HepG2 (cell line): ENCODE measurements around the gene EPHA1. TPM values are rescaled to one million over a fixed set of nuclear protein-coding genes. Genes with fewer than 3 reads are reported as not detected.

Source experiments
- ARNT2 ChIP-seq: sonication (generic); formaldehyde crosslinking; IDR thresholded peaks from 2 replicates; pipeline ENCODE4 v1.8.0; 2022; ENCODE audit warnings: mild to moderate bottlenecking, low read depth, missing genetic modification reagents, moderate library complexity
- CC2D1A ChIP-seq: sonication (generic); formaldehyde crosslinking; IDR thresholded peaks from 2 replicates; pipeline ENCODE4 v1.8.1; 2023; ENCODE audit warnings: mild to moderate bottlenecking, missing genetic modification reagents
- EZH2 ChIP-seq: conservative IDR thresholded peaks from 2 replicates; pipeline ENCODE4 v1.6.1; 2012; ENCODE audit warnings: mild to moderate bottlenecking, low read depth, low read length, moderate library complexity
- JARID2 ChIP-seq: sonication (generic); formaldehyde crosslinking; IDR thresholded peaks from 2 replicates; pipeline ENCODE4 v1.8.1; 2023; ENCODE audit warnings: missing genetic modification reagents, inconsistent platforms; ENCODE audit not compliant: insufficient replicate concordance
- JUN ChIP-seq: sonication (generic); formaldehyde crosslinking; IDR thresholded peaks from 2 replicates; pipeline ENCODE4 v1.4.0; 2020; ENCODE audit warnings: mild to moderate bottlenecking, missing genetic modification reagents
- MAF1 ChIP-seq: sonication (generic); formaldehyde crosslinking; IDR thresholded peaks from 2 replicates; pipeline ENCODE4 v1.5.0; 2020; ENCODE audit warnings: missing genetic modification reagents, borderline replicate concordance
- MAFK ChIP-seq, 2 experiments: IDR thresholded peaks in 1 of 2; conservative IDR thresholded peaks in 1 of 2; 2 replicates each; pipeline ENCODE4 v1.6.1; 2011; ENCODE audit warnings: improper control_type of control experiment in 2 of 2, low read length in 2 of 2
- MEIS2 ChIP-seq: sonication (generic); formaldehyde crosslinking; IDR thresholded peaks from 2 replicates; pipeline ENCODE4 v1.9.0; 2021; ENCODE audit warnings: mild to moderate bottlenecking, missing genetic modification reagents
- NR1H2 ChIP-seq: sonication (generic); formaldehyde crosslinking; IDR thresholded peaks from 2 replicates; pipeline ENCODE4 v1.8.1; 2022; ENCODE audit warnings: low read depth, missing genetic modification reagents, borderline replicate concordance
- RAD51 ChIP-seq: fragments of 450-650 bp; IDR thresholded peaks from 2 replicates; pipeline ENCODE4 v1.6.1; 2016; ENCODE audit warnings: borderline replicate concordance
- TAF15 ChIP-seq: fragments of 200-400 bp; formaldehyde crosslinking; IDR thresholded peaks from one replicate; pipeline ENCODE4 v1.6.1; 2018; ENCODE audit warnings: mild to moderate bottlenecking, low read depth, low read length; ENCODE audit not compliant: poor library complexity, severe bottlenecking
- TERF1 ChIP-seq: sonication (generic); formaldehyde crosslinking; IDR thresholded peaks from 2 replicates; pipeline ENCODE4 v1.8.0; 2022; ENCODE audit warnings: mild to moderate bottlenecking, missing genetic modification reagents, moderate library complexity
- TSC22D2 ChIP-seq: sonication (generic); formaldehyde crosslinking; IDR thresholded peaks from 2 replicates; pipeline ENCODE4 v1.5.1; 2020; ENCODE audit warnings: missing genetic modification reagents, mild to moderate bottlenecking, borderline replicate concordance
- U2AF2 ChIP-seq: fragments of 200-400 bp; formaldehyde crosslinking; IDR thresholded peaks from 2 replicates; pipeline ENCODE4 v1.6.1; 2017; ENCODE audit warnings: low read depth, mild to moderate bottlenecking, low read length
- ZFP1 ChIP-seq: IDR thresholded peaks from 2 replicates; pipeline ENCODE4 v1.6.1; 2016
- ZNF230 ChIP-seq: sonication (generic); formaldehyde crosslinking; IDR thresholded peaks from 2 replicates; pipeline ENCODE4 v1.4.0; 2020; ENCODE audit warnings: mild to moderate bottlenecking, missing genetic modification reagents
- ZNF280B ChIP-seq: sonication (generic); formaldehyde crosslinking; IDR thresholded peaks from 2 replicates; pipeline ENCODE4 v1.5.0; 2020; ENCODE audit warnings: missing genetic modification reagents, mild to moderate bottlenecking, borderline replicate concordance
- ZNF317 ChIP-seq: sonication (generic); formaldehyde crosslinking; IDR thresholded peaks from 2 replicates; pipeline ENCODE4 v1.5.0; 2020; ENCODE audit warnings: mild to moderate bottlenecking, missing genetic modification reagents
- ZNF629 ChIP-seq: sonication (generic); formaldehyde crosslinking; conservative IDR thresholded peaks from 2 replicates; pipeline ENCODE4 v1.5.0; 2020; ENCODE audit warnings: missing genetic modification reagents
- polyA plus RNA-seq, 8 experiments: library from polyadenylated mRNA; depleted of rRNA in 3 of 8; stranded (reverse) in 7 of 8; unstranded in 1 of 8; fragments of >200 nt; fragmentation: Illumina TruSeq in 4 of 8; extraction: Trizol in 4 of 8; gene quantifications; 2 replicates each; pipeline versions ENCODE4 v1.2.1 to v1.2.3, GENCODE V29; 2011 to 2016; ENCODE audit warnings: low read depth in 4 of 8, missing spikeins in 1 of 8, mixed read lengths in 1 of 8; ENCODE audit not compliant: insufficient read depth in 1 of 8
- total RNA-seq, 5 experiments: library from RNA; depleted of rRNA; stranded (reverse); fragments of >200 nt; fragmentation: Illumina TruSeq; extraction: Trizol; gene quantifications; 2 replicates each; pipeline ENCODE4 v1.2.3, GENCODE V29; 2016; ENCODE audit warnings: low read depth in 1 of 5
- TF ChIP-seq, protein P1 (sequence below), 2 experiments: IDR thresholded peaks; 2 replicates each; pipeline ENCODE4 v1.6.1; 2011 to 2012; ENCODE audit warnings: low read length in 2 of 2, borderline replicate concordance in 1 of 2, low read depth in 1 of 2, mild to moderate bottlenecking in 1 of 2, moderate library complexity in 1 of 2
- TF ChIP-seq, protein P2 (sequence below): sonication (generic); formaldehyde crosslinking; IDR thresholded peaks from 2 replicates; pipeline ENCODE4 v1.9.0; 2021; ENCODE audit warnings: missing genetic modification reagents, borderline replicate concordance

The EPHA1 gene
- total and polyA plus RNA-seq, 2 of the 13 experiments (the other 11 are each of a cell fraction or from before 2014, with no cell fraction given), result 4.6 to 17.1 TPM

- TF ChIP-seq, protein P1, sequence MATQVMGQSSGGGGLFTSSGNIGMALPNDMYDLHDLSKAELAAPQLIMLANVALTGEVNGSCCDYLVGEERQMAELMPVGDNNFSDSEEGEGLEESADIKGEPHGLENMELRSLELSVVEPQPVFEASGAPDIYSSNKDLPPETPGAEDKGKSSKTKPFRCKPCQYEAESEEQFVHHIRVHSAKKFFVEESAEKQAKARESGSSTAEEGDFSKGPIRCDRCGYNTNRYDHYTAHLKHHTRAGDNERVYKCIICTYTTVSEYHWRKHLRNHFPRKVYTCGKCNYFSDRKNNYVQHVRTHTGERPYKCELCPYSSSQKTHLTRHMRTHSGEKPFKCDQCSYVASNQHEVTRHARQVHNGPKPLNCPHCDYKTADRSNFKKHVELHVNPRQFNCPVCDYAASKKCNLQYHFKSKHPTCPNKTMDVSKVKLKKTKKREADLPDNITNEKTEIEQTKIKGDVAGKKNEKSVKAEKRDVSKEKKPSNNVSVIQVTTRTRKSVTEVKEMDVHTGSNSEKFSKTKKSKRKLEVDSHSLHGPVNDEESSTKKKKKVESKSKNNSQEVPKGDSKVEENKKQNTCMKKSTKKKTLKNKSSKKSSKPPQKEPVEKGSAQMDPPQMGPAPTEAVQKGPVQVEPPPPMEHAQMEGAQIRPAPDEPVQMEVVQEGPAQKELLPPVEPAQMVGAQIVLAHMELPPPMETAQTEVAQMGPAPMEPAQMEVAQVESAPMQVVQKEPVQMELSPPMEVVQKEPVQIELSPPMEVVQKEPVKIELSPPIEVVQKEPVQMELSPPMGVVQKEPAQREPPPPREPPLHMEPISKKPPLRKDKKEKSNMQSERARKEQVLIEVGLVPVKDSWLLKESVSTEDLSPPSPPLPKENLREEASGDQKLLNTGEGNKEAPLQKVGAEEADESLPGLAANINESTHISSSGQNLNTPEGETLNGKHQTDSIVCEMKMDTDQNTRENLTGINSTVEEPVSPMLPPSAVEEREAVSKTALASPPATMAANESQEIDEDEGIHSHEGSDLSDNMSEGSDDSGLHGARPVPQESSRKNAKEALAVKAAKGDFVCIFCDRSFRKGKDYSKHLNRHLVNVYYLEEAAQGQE (IDR thresholded peaks at IDR 0.05; ENCODE audit: borderline replicate concordance in 1 of 2, low read depth in 1 of 2, low read length in 2 of 2), result peak in 1 of 2 experiments; percentile 36; a peak in 1 of 4 replicates
- no peak for TF ChIP-seq JARID2 (CRISPR knock-in tag)
- no peak for TF ChIP-seq TAF15
- TF ChIP-seq MEIS2, result no peak
- no peak for TF ChIP-seq JUN
- TF ChIP-seq ZNF629 (CRISPR knock-in tag), result no peak
- TF ChIP-seq ZFP1 (CRISPR knock-in tag), result no peak
- TF ChIP-seq ARNT2 (CRISPR knock-in tag), result no peak
- TF ChIP-seq TERF1, result no peak
- TF ChIP-seq MAF1 (CRISPR knock-in tag), result no peak
- TF ChIP-seq ZNF317 (CRISPR knock-in tag), result no peak; the same call in 1 of the 2 replicates
- TF ChIP-seq, protein P2, sequence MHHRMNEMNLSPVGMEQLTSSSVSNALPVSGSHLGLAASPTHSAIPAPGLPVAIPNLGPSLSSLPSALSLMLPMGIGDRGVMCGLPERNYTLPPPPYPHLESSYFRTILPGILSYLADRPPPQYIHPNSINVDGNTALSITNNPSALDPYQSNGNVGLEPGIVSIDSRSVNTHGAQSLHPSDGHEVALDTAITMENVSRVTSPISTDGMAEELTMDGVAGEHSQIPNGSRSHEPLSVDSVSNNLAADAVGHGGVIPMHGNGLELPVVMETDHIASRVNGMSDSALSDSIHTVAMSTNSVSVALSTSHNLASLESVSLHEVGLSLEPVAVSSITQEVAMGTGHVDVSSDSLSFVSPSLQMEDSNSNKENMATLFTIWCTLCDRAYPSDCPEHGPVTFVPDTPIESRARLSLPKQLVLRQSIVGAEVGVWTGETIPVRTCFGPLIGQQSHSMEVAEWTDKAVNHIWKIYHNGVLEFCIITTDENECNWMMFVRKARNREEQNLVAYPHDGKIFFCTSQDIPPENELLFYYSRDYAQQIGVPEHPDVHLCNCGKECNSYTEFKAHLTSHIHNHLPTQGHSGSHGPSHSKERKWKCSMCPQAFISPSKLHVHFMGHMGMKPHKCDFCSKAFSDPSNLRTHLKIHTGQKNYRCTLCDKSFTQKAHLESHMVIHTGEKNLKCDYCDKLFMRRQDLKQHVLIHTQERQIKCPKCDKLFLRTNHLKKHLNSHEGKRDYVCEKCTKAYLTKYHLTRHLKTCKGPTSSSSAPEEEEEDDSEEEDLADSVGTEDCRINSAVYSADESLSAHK (CRISPR knock-in tag), result no peak
- no peak for TF ChIP-seq TSC22D2
- no peak for TF ChIP-seq U2AF2
- TF ChIP-seq MAFK (conservative IDR thresholded peaks at IDR 0.05 in 1 of 2, IDR thresholded peaks at IDR 0.05 in 1 of 2; ENCODE audit: low read length in 2 of 2), result peak; percentile 15 to 19; a peak in 1 of 4 replicates
- TF ChIP-seq ZNF280B (CRISPR knock-in tag), result no peak
- TF ChIP-seq RAD51, result no peak
- TF ChIP-seq CC2D1A (CRISPR knock-in tag), result no peak
- TF ChIP-seq ZNF230, result no peak
- no peak for TF ChIP-seq NR1H2
- no peak for TF ChIP-seq EZH2
Observed at GRCh38 chr7:143393267-143394041, 15.2 kb downstream of the EPHA1 start (continued).
